ENCODE measurements around the gene UBE2QL1. TPM values are rescaled to one million over a fixed set of nuclear protein-coding genes. Genes with fewer than 3 reads are reported as not detected.

UBE2QL1 gene
- total and polyA plus RNA-seq, 2 of the 8 experiments (the other 6 are each of a cell fraction or from before 2014, with no cell fraction given): 0.43 to 0.65 TPM

DNA sequence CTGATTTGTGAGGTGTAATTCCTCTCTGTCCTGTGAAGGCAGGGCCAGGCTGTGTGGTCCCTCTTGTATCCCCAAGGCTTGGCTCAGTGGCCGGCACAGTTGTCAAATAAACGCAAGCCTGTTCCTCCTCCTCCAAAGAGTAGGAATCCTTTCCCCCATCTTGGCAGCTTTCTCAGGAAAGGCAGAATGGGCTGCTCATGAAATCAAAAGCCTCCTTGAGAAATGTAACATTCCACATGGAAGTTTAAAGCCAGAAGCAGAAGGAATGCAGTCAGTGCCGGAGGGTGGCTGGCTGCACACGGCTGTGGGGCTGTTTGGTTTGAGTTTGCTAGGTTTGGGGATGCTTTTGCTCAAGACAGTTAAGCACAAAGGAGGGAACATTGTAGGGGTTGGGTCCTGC is 35.8 kb upstream of the UBE2QL1 start:
- ChIA-PET POLR2A (ENCODE audit: partially characterized antibody) (no interaction called here), CTCF (ENCODE audit: partially characterized antibody) (no interaction called here)
- H4K20me1 ChIP-seq (replicated peaks in 1 of 2; ENCODE audit: control insufficient read depth in 1 of 2, insufficient read depth in 2 of 2, low read length in 2 of 2): no peaks in the 10 kb centered on the region
- TF ChIP-seq SP1 (IDR thresholded peaks at IDR 0.05; ENCODE audit: low read depth, low read length) (no peak), CEBPB (IDR thresholded peaks at IDR 0.05; ENCODE audit: low read depth, low read length) (no peak), HDAC6 (IDR thresholded peaks at IDR 0.05; ENCODE audit: low read depth, low read length) (no peak)
- H3K4me2 ChIP-seq (ENCODE audit: insufficient read depth in 1 of 2, low read depth in 2 of 2, low read length in 2 of 2): no peak overlapping the region
- H3K27me3 ChIP-seq (replicated peaks in 1 of 4; ENCODE audit: control insufficient read depth in 3 of 4, extremely low read depth in 1 of 4, insufficient read depth in 3 of 4, low read length in 3 of 4): peaks cover 0 to 1% (median 0%) of the 10 kb centered on the region in 4 experiments; a peak in 2 of 7 replicates
- H3K56ac ChIP-seq (replicated peaks; ENCODE audit: insufficient read length, low read depth, low read length): no peak overlapping the region
- no peak overlapping the region for H2BK120ac ChIP-seq (replicated peaks; ENCODE audit: low read depth, low read length)
- H3K9ac ChIP-seq (replicated peaks in 1 of 4; ENCODE audit: extremely low read depth in 1 of 4, low read depth in 3 of 4, low read length in 3 of 4): no peak overlapping the region
- 87% methylated on average over 4 of the region's 4 CpGs; no CpG with 5 or more reads in 1 of the 2 experiments for WGBS, 2 experiments (ENCODE audit: extremely low coverage in 1 of 2, insufficient coverage in 1 of 2, insufficient read length in 1 of 2, insufficient replicate concordance in 2 of 2, low coverage in 1 of 2, low lambda C conversion rate in 2 of 2, missing lambda C conversion rate in 1 of 2)
- H3K4me3 ChIP-seq (ENCODE audit: extremely low read depth in 1 of 4, insufficient read depth in 2 of 4, low read depth in 3 of 4, low read length in 4 of 4): no peak overlapping the region
- DNase-seq (ENCODE audit: low read depth in 1 of 2, low spot score in 2 of 2): no peak
- H3K4me1 ChIP-seq (replicated peaks in 1 of 4; ENCODE audit: control insufficient read depth in 3 of 4, insufficient read depth in 4 of 4, low read length in 3 of 4): no peaks in the 10 kb centered on the region
- no peaks in the 10 kb centered on the region for H3K36me3 ChIP-seq (ENCODE audit: control insufficient read depth in 2 of 4, insufficient read depth in 4 of 4, low read length in 3 of 4)
- H3K23me2 ChIP-seq (ENCODE audit: low read depth, low read length): no peaks in the 10 kb centered on the region
- no peak overlapping the region for H3K23ac ChIP-seq (ENCODE audit: insufficient read length)
- H3K18ac ChIP-seq (ENCODE audit: extremely low read depth, low read length): no peak overlapping the region
- H2BK15ac ChIP-seq (ENCODE audit: low read length): no peak overlapping the region
- no peak overlapping the region for H4K91ac ChIP-seq (replicated peaks; ENCODE audit: insufficient read length, low read length)
- H2BK20ac ChIP-seq (ENCODE audit: low read length): no peak overlapping the region
- no peak for FAIRE-seq
- H3K9me3 ChIP-seq (ENCODE audit: insufficient read depth in 2 of 2, low read depth in 1 of 2, low read length in 1 of 2): peaks cover 0 to 6% of the 10 kb centered on the region in 2 experiments; a peak in 2 of 4 replicates
- H2AK5ac ChIP-seq (ENCODE audit: low read depth, low read length): no peak overlapping the region
- no peak overlapping the region for H4K5ac ChIP-seq (ENCODE audit: insufficient read length, low read depth, low read length)
- no peak overlapping the region for H3K14ac ChIP-seq (ENCODE audit: insufficient read length)
- no peak overlapping the region for H4K8ac ChIP-seq (ENCODE audit: extremely low read depth, insufficient read depth, low read length)
- H3K4ac ChIP-seq (replicated peaks; ENCODE audit: insufficient read length, low read depth, low read length): no peak overlapping the region
- H2AFZ ChIP-seq (ENCODE audit: low read length): no peak overlapping the region
- H2BK12ac ChIP-seq (ENCODE audit: low read depth, low read length): no peak overlapping the region
- H3K27ac ChIP-seq (ENCODE audit: low read depth, low read length): no peak overlapping the region
- H2BK5ac ChIP-seq (ENCODE audit: low read depth, low read length): no peak overlapping the region
- no peaks in the 10 kb centered on the region for H3K79me2 ChIP-seq (ENCODE audit: control insufficient read depth in 1 of 2, insufficient read depth in 2 of 2, low read length in 2 of 2)
- H3K79me1 ChIP-seq (ENCODE audit: low read depth, low read length): no peaks in the 10 kb centered on the region

Data from H1 (cell line).